ENCODE measurements around the gene ZNF132. TPM values are rescaled to one million over a fixed set of nuclear protein-coding genes. Genes with fewer than 3 reads are reported as not detected.

Gene ZNF132
- total RNA-seq, 1 donor from 2014 or later, result 1.9 TPM

- ATAC-seq, result no peak
- DNase-seq (ENCODE audit: low spot score), result no peak
Measured at GRCh38 chr19:58392945-58393724, 46.8 kb downstream of the ZNF132 start.

GRCh38 chr19:58388175-58388526 is 51.8 kb downstream of the ZNF132 start:
- DNase-seq (ENCODE audit: low spot score) (no peak), ATAC-seq (no peak)

GRCh38 chr19:58387338-58388174 is 52.4 kb downstream of the ZNF132 start:
- DNase-seq (ENCODE audit: low spot score) (no peak), ATAC-seq (no peak)

- peak; percentile 90 for ATAC-seq
- peak; percentile 96 for DNase-seq (ENCODE audit: low spot score)
Measured at GRCh38 chr19:58386576-58387337, 53.2 kb downstream of the ZNF132 start, which contains the start of gene RPS5. Gene RPS5 (plus strand): TSS chr19:58387269. CDS start chr19:58388138, 869 bp downstream.

- no peak for DNase-seq (ENCODE audit: low spot score)
- ATAC-seq, result peak; percentile 15
Measured at GRCh38 chr19:58385891-58386575, 53.9 kb downstream of the ZNF132 start.

- no peak for ATAC-seq
- DNase-seq (ENCODE audit: low spot score), result no peak
Measured at GRCh38 chr19:58385313-58385890, 54.6 kb downstream of the ZNF132 start.

- ATAC-seq (no peak), DNase-seq (ENCODE audit: low spot score) (no peak)
Measured at GRCh38 chr19:58382997-58383603, 56.9 kb downstream of the ZNF132 start.

Other genes starting within 250 kb of the ZNF132 start
- 10.0 TPM for gene ZNF544, start 211.2 kb downstream of the ZNF132 start, total RNA-seq
- gene ZNF8, start 161.2 kb downstream of the ZNF132 start, total RNA-seq, result 1.8 TPM
- gene ERVK3-1, start 134.8 kb downstream of the ZNF132 start, total RNA-seq, result 14.3 TPM
- gene ZSCAN22, start 113.2 kb downstream of the ZNF132 start, total RNA-seq, result 2.4 TPM
- 1,433 TPM for gene A1BG, start 86.7 kb downstream of the ZNF132 start, total RNA-seq
- gene ZNF497, start 77.4 kb downstream of the ZNF132 start, total RNA-seq, result 2.4 TPM
- 2.9 TPM for gene ZNF837, start 59.1 kb downstream of the ZNF132 start, total RNA-seq
- gene RPS5, start 52.9 kb downstream of the ZNF132 start, total RNA-seq, result 311 TPM
- not detected for gene RNF225, start 44.5 kb downstream of the ZNF132 start, total RNA-seq
- gene ZNF584, start 31.5 kb downstream of the ZNF132 start, total RNA-seq, result 5.8 TPM
- 4.6 TPM for gene ZNF324B, start 11.5 kb upstream of the ZNF132 start, total RNA-seq
- gene ZNF324, start 26.9 kb upstream of the ZNF132 start, total RNA-seq, result 2.7 TPM
- gene ZNF446, start 36.2 kb upstream of the ZNF132 start, total RNA-seq, result 2.4 TPM
- 736 TPM for gene SLC27A5, start 71.8 kb upstream of the ZNF132 start, total RNA-seq
- gene ZBTB45, start 79.7 kb upstream of the ZNF132 start, total RNA-seq, result 5.0 TPM
- gene TRIM28, start 103.9 kb upstream of the ZNF132 start, total RNA-seq, result 84.0 TPM
- 73.4 TPM for gene CHMP2A, start 115.0 kb upstream of the ZNF132 start, total RNA-seq
- gene UBE2M, start 118.5 kb upstream of the ZNF132 start, total RNA-seq, result 20.5 TPM
- 15.2 TPM for gene MZF1, start 133.2 kb upstream of the ZNF132 start, total RNA-seq